Testis (tissue), 5 donors: Measurements from ENCODE around the gene DCXR. TPM values are rescaled to one million over a fixed set of nuclear protein-coding genes. Genes with fewer than 3 reads are reported as not detected.

Source experiments
- DNase-seq: peaks from one replicate; pipeline ENCODE4 v3.0.0-alpha.2; 2019
- H3K27ac ChIP-seq, 2 donors: fragments of 200-600 bp; sonication (generic); one replicate each; pipeline ENCODE4 v1.5.1; 2019
- H3K27me3 ChIP-seq: fragments of 200-600 bp; sonication (generic); one replicate; pipeline ENCODE4 v1.5.1; 2019
- H3K36me3 ChIP-seq: fragments of 200-600 bp; sonication (generic); one replicate; pipeline ENCODE4 v1.5.1; 2017; ENCODE audit warnings: low read depth; ENCODE audit errors: missing control alignments
- H3K4me1 ChIP-seq: fragments of 200-600 bp; sonication (generic); one replicate; pipeline ENCODE4 v1.5.1; 2019
- H3K4me3 ChIP-seq, 2 donors: fragments of 200-600 bp; sonication (generic); one replicate each; pipeline ENCODE4 v1.5.1; 2017 to 2019
- H3K9me3 ChIP-seq: fragments of 200-600 bp; sonication (generic); one replicate; pipeline ENCODE4 v1.5.1; 2017
- CTCF ChIP-seq, 3 experiments: fragments of 450-650 bp in 2 of 3; fragments of 200-600 bp in 1 of 3; sonication (generic) in 1 of 3; IDR thresholded peaks; one replicate each; pipeline ENCODE4 v1.5.1; 2016 to 2019; ENCODE audit warnings: antibody characterized with exemption in 3 of 3, mild to moderate bottlenecking in 2 of 3, moderate library complexity in 1 of 3
- POLR2A ChIP-seq: fragments of 450-650 bp; IDR thresholded peaks from one replicate; pipeline ENCODE4 v1.6.1; 2017; ENCODE audit warnings: antibody characterized with exemption, mild to moderate bottlenecking, moderate library complexity
- WGBS, 2 donors: methylation state at CpG; one replicate each; pipeline ENCODE4 v1.1.5; 2018; 5-methylcytosine and 5-hydroxymethylcytosine counted together
- intact Hi-C: fragments of 100-400 bp; cut with DNase I; formaldehyde crosslinking; loops from one replicate; pipeline ENCODE4 v1.15.1; 2023; ENCODE audit warnings: low total_unique reads
- long read RNA-seq, 2 donors: transcript quantifications; one replicate each; lab custom pipeline, GENCODE V29; 2026
- polyA plus RNA-seq: library from polyadenylated mRNA; stranded (reverse); fragments of 350-450 nt; fragmentation: Illumina TruSeq; extraction: RNeasy Lipid Tissue Mini Kit (QIAGEN cat#74804); gene quantifications from one replicate; pipeline ENCODE4 v1.2.3, GENCODE V29; 2014; ENCODE audit warnings: low read depth, low replicate concordance; ENCODE audit not compliant: insufficient read depth
- total RNA-seq, 2 donors: library from RNA; depleted of rRNA; stranded (reverse); fragments of >200 nt; gene quantifications; one replicate each; pipeline ENCODE4 v1.2.3, GENCODE V29; 2016

Gene DCXR
- 100 to 1,000 TPM; 134 to 188 TPM for total RNA-seq
- 109 TPM for polyA plus RNA-seq
- long read RNA-seq, donor 1, transcript DCXR-213 (7 exons, 915 nt) = minor isoform, 9 of 80 reads
- long read RNA-seq, donor 1, transcript DCXR-201 (8 exons, 887 nt) = major isoform, 44 of 80 reads
- long read RNA-seq, donor 1, partial matches to known transcripts = 17 of 80 reads
- long read RNA-seq, donor 1, other reads (novel, unspliced or antisense) = 0 of 80 reads
- long read RNA-seq, donor 2, transcript DCXR-201 (8 exons, 887 nt) = major isoform, 24 of 35 reads
- long read RNA-seq, donor 2, partial matches to known transcripts = 7 of 35 reads
- long read RNA-seq, donor 2, other reads (novel, unspliced or antisense) = 0 of 35 reads

- Histone ChIP-seq H3K4me1 (peaks cover 30% of the 10 kb centered on the region), H3K9me3 (no peaks in the 10 kb centered on the region), H3K27ac (peak within 1 kb of the TSS; percentile 89 to 97), H3K36me3 (no peaks in the 10 kb centered on the region), H3K27me3 (no peaks in the 10 kb centered on the region), H3K4me3 (peak within 1 kb of the TSS; percentile 63 to 73)
- WGBS, 2 donors = 0 to 1% methylated on average over 9 to 68 of the region's 92 CpGs
- intact Hi-C loops = loop anchor here (10.0 kb wide), 1 partner anchor 118 kb away; no protein-coding TSS in a partner anchor
- peak; percentile 99 for DNase-seq
- TF ChIP-seq CTCF (IDR thresholded peaks at IDR 0.05) = peak; percentile 63 to 71 (median 67)
- TF ChIP-seq POLR2A = peak; percentile 9
Observed at GRCh38 chr17:82037092-82037888, at the start of gene DCXR. TSS of gene DCXR (minus strand) at chr17:82037697. CDS start at chr17:82037682, 15 bp downstream.

- WGBS, 2 donors = 81 to 90% methylated on average over 5 to 22 of the region's 25 CpGs
Observed at GRCh38 chr17:82085931-82086764, 48.7 kb upstream of the DCXR start.

GRCh38 chr17:82085031-82085861 is 47.7 kb upstream of the DCXR start:
- intact Hi-C loops = no loop called here
- Histone ChIP-seq H3K9me3 (no peaks in the 10 kb centered on the region), H3K27ac (no peak overlapping the region), H3K4me3 (no peak overlapping the region), H3K27me3 (no peaks in the 10 kb centered on the region), H3K36me3 (no peaks in the 10 kb centered on the region), H3K4me1 (no peaks in the 10 kb centered on the region)
- 93% methylated on average over 10 to 40 of the region's 49 CpGs for WGBS, 2 donors
- no peak for TF ChIP-seq POLR2A
- TF ChIP-seq CTCF (IDR thresholded peaks at IDR 0.05) = no peak
- DNase-seq = no peak

More at GRCh38 chr17:82085931-82086764, 48.7 kb upstream of the DCXR start:
- Histone ChIP-seq H3K4me3 (no peak overlapping the region), H3K9me3 (no peaks in the 10 kb centered on the region), H3K4me1 (no peaks in the 10 kb centered on the region), H3K27ac (no peak overlapping the region), H3K27me3 (no peaks in the 10 kb centered on the region), H3K36me3 (no peaks in the 10 kb centered on the region)
- TF ChIP-seq POLR2A (no peak), CTCF (IDR thresholded peaks at IDR 0.05) (no peak)
- no peak for DNase-seq
- intact Hi-C loops = no loop called here

GRCh38 chr17:82084373-82085030 is 47.0 kb upstream of the DCXR start:
- H3K36me3 ChIP-seq = no peaks in the 10 kb centered on the region
- no peak overlapping the region for H3K4me3 ChIP-seq
- no peak for DNase-seq
- intact Hi-C loops = no loop called here
- no peaks in the 10 kb centered on the region for H3K4me1 ChIP-seq
- 93 to 96% methylated on average over 18 to 30 of the region's 31 CpGs for WGBS, 2 donors
- H3K27ac ChIP-seq = no peak overlapping the region
- no peaks in the 10 kb centered on the region for H3K9me3 ChIP-seq
- TF ChIP-seq CTCF (IDR thresholded peaks at IDR 0.05) = no peak
- no peak for TF ChIP-seq POLR2A
- no peaks in the 10 kb centered on the region for H3K27me3 ChIP-seq
